GM19372 (cell line): Measurements from ENCODE around the gene SLCO2A1.

ENCODE experiments used
- ATAC-seq: cut with Tn5 transposase; IDR thresholded peaks from one replicate; pipeline ENCODE4 v1.9.1; 2021; ENCODE audit warnings: mild to moderate bottlenecking, low read depth, moderate library complexity; ENCODE audit not compliant: unreplicated experiment

The SLCO2A1 gene

GRCh38 chr3:134003066-134003465 is 26.7 kb downstream of the SLCO2A1 start:
- no peak for ATAC-seq

GRCh38 chr3:134002306-134002705 is 27.4 kb downstream of the SLCO2A1 start:
- ATAC-seq: no peak

GRCh38 chr3:134001251-134001650 is 28.5 kb downstream of the SLCO2A1 start:
- no peak for ATAC-seq

- ATAC-seq: no peak
Measured at GRCh38 chr3:133999891-134000685, 29.6 kb downstream of the SLCO2A1 start.

GRCh38 chr3:133998691-133999241 is 31.0 kb downstream of the SLCO2A1 start:
- ATAC-seq: no peak

GRCh38 chr3:133997871-133998635 is 31.7 kb downstream of the SLCO2A1 start:
- ATAC-seq: no peak

- ATAC-seq: no peak
Measured at GRCh38 chr3:133996996-133997395, 32.7 kb downstream of the SLCO2A1 start.

GRCh38 chr3:133996251-133996661 is 33.5 kb downstream of the SLCO2A1 start:
- no peak for ATAC-seq

GRCh38 chr3:133995264-133995663 is 34.5 kb downstream of the SLCO2A1 start:
- no peak for ATAC-seq

GRCh38 chr3:133994166-133994890 is 35.4 kb downstream of the SLCO2A1 start:
- ATAC-seq: no peak

- ATAC-seq: no peak
Measured at GRCh38 chr3:133992951-133993620, 36.6 kb downstream of the SLCO2A1 start.

- ATAC-seq: no peak
Measured at GRCh38 chr3:133992381-133992780, 37.3 kb downstream of the SLCO2A1 start.

- ATAC-seq: no peak
Measured at GRCh38 chr3:133991637-133992036, 38.1 kb downstream of the SLCO2A1 start.

GRCh38 chr3:133991209-133991608 is 38.5 kb downstream of the SLCO2A1 start:
- ATAC-seq: no peak

- no peak for ATAC-seq
Measured at GRCh38 chr3:133989936-133990702, 39.6 kb downstream of the SLCO2A1 start.

GRCh38 chr3:133988631-133989161 is 41.0 kb downstream of the SLCO2A1 start:
- no peak for ATAC-seq

- no peak for ATAC-seq
Measured at GRCh38 chr3:133987948-133988484, 41.7 kb downstream of the SLCO2A1 start.

GRCh38 chr3:133987136-133987535 is 42.6 kb downstream of the SLCO2A1 start:
- ATAC-seq: no peak

- ATAC-seq: no peak
Measured at GRCh38 chr3:133986311-133986710, 43.4 kb downstream of the SLCO2A1 start.
